Astrocyte (in vitro differentiated cells and primary cell): ENCODE results near the gene MAP1LC3C. TPM values are rescaled to one million over a fixed set of nuclear protein-coding genes. Genes with fewer than 3 reads are reported as not detected.
A peak's percentile ranks its signal among the peaks of the same experiment; 100 is the strongest.

Experiments
- DNase-seq: peaks from one replicate; pipeline ENCODE4 v3.0.0-alpha.2; 2010; ENCODE audit warnings: low read depth
- FAIRE-seq: peaks from 2 replicates; lab custom pipeline; 2011; peaks lifted over from hg19 to GRCh38; lab: Jason Lieb, UNC
- H2AFZ ChIP-seq: 2 replicates; pipeline ENCODE4 v1.6.0; 2012; ENCODE audit warnings: low read depth, low read length, inconsistent platforms
- H3K27ac ChIP-seq: 2 replicates; pipeline ENCODE4 v1.5.1; 2011; ENCODE audit warnings: low read depth, low read length, inconsistent platforms
- H3K27me3 ChIP-seq: 2 replicates; pipeline ENCODE4 v1.6.0; 2011; ENCODE audit warnings: low read length, inconsistent platforms; ENCODE audit not compliant: insufficient read depth
- H3K36me3 ChIP-seq: 2 replicates; pipeline ENCODE4 v1.5.1; 2011; ENCODE audit warnings: low read length, inconsistent platforms; ENCODE audit not compliant: insufficient read depth
- H3K4me1 ChIP-seq: 2 replicates; pipeline ENCODE4 v1.5.1; 2011; ENCODE audit warnings: low read length, inconsistent platforms; ENCODE audit not compliant: insufficient read depth
- H3K4me2 ChIP-seq: 2 replicates; pipeline ENCODE4 v1.6.0; 2012; ENCODE audit warnings: low read length, inconsistent platforms
- H3K4me3 ChIP-seq: 2 replicates; pipeline ENCODE4 v1.5.1; 2011; ENCODE audit warnings: low read depth, mild to moderate bottlenecking, low read length, inconsistent platforms; ENCODE audit not compliant: insufficient read depth
- H3K79me2 ChIP-seq: 2 replicates; pipeline ENCODE4 v1.6.0; 2012; ENCODE audit warnings: mild to moderate bottlenecking, low read length, inconsistent platforms; ENCODE audit not compliant: insufficient read depth
- H3K9ac ChIP-seq: 2 replicates; pipeline ENCODE4 v1.6.0; 2012; ENCODE audit warnings: mild to moderate bottlenecking, low read length, inconsistent platforms
- H3K9me3 ChIP-seq: 2 replicates; pipeline ENCODE4 v1.5.1; 2012; ENCODE audit warnings: low read depth, mild to moderate bottlenecking, low read length, inconsistent platforms; ENCODE audit not compliant: insufficient read depth
- H4K20me1 ChIP-seq: 2 replicates; pipeline ENCODE4 v1.6.0; 2012; ENCODE audit warnings: low read length, inconsistent platforms; ENCODE audit not compliant: insufficient read depth
- H3K27ac Mint-ChIP-seq: one replicate; pipeline ENCODE4 v1.8.0; 2021; ENCODE audit warnings: mild to moderate bottlenecking, mixed read lengths; ENCODE audit not compliant: unreplicated experiment
- H3K27me3 Mint-ChIP-seq: one replicate; pipeline ENCODE4 v1.8.0; 2021; ENCODE audit warnings: low read depth, mixed read lengths; ENCODE audit not compliant: unreplicated experiment
- H3K36me3 Mint-ChIP-seq: one replicate; pipeline ENCODE4 v1.8.0; 2021; ENCODE audit warnings: low read depth, mixed read lengths; ENCODE audit not compliant: unreplicated experiment
- H3K4me1 Mint-ChIP-seq: one replicate; pipeline ENCODE4 v1.8.0; 2021; ENCODE audit warnings: low read depth, mixed read lengths; ENCODE audit not compliant: unreplicated experiment
- H3K4me3 Mint-ChIP-seq: one replicate; pipeline ENCODE4 v1.8.0; 2021; ENCODE audit warnings: mild to moderate bottlenecking, moderate library complexity, mixed read lengths; ENCODE audit not compliant: unreplicated experiment
- H3K9me3 Mint-ChIP-seq: one replicate; pipeline ENCODE4 v1.8.0; 2021; ENCODE audit warnings: mild to moderate bottlenecking, mixed read lengths; ENCODE audit not compliant: unreplicated experiment
- CTCF ChIP-seq: IDR thresholded peaks from 2 replicates; pipeline ENCODE4 v1.5.1; 2011; ENCODE audit warnings: low read depth, mild to moderate bottlenecking, inconsistent platforms, low read length, moderate library complexity; ENCODE audit not compliant: insufficient read depth
- EZH2 ChIP-seq: IDR thresholded peaks from 2 replicates; pipeline ENCODE4 v1.6.1; 2012; ENCODE audit warnings: mild to moderate bottlenecking, low read length, inconsistent platforms; ENCODE audit not compliant: insufficient read depth
- total RNA-seq: library from RNA; stranded (reverse); gene quantifications from 2 replicates; pipeline ENCODE4 v1.2.1, GENCODE V29; 2021

Gene MAP1LC3C
- total RNA-seq, 1 donor from 2014 or later, result 9.9 TPM

DNA sequence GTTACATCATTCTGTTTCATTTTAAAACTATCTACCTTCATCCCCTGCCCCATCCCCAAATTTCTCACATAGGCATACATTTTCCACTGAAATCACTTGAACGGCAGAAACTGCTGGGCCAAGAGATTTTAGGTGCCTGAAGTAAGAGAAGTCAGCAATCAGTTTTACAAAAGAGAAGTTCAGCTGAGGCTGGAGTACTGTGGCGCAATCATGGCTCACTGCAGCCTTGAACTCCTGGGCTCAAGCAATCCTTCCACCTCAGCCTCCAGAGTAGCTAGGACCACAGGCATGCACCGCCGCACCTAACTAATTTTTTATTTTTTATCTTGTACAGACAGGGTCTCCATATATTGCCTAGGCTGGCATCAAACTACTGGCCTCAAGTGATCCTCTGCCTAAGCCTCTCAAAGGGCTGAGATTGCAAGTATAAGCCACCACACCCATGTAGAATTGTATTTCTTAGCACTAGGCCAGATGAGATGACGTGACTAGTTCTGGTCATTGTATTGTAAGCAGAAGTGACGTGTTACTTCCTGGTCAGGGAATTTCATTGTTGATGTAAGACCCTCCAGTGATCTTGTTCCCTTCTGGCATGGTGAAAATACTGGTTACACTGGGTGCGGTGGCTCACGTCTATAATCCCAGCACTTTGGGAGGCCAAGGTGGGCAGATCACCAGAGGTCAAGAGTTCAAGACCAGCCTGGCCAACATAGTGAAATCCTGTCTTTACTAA, 34.2 kb downstream of the MAP1LC3C start:
- Histone ChIP-seq H3K4me2 (no peak overlapping the region), H4K20me1 (no peaks in the 10 kb centered on the region), H3K9me3 (no peaks in the 10 kb centered on the region), H3K4me3 (no peak overlapping the region), H3K4me1 (no peaks in the 10 kb centered on the region), H3K79me2 (no peaks in the 10 kb centered on the region), H3K27me3 (no peaks in the 10 kb centered on the region), H3K36me3 (no peaks in the 10 kb centered on the region), H3K9ac (no peak overlapping the region), H3K27ac (no peak overlapping the region), H2AFZ (no peak overlapping the region)
- Mint-ChIP-seq H3K36me3 (no peaks in the 10 kb centered on the region), H3K9me3 (no peaks in the 10 kb centered on the region), H3K27ac (no peak overlapping the region), H3K4me1 (no peaks in the 10 kb centered on the region), H3K27me3 (no peaks in the 10 kb centered on the region), H3K4me3 (no peak overlapping the region)
- FAIRE-seq (no peak), DNase-seq (peak; percentile 18)
- TF ChIP-seq CTCF, result no peak
- TF ChIP-seq EZH2, result no peak

DNA sequence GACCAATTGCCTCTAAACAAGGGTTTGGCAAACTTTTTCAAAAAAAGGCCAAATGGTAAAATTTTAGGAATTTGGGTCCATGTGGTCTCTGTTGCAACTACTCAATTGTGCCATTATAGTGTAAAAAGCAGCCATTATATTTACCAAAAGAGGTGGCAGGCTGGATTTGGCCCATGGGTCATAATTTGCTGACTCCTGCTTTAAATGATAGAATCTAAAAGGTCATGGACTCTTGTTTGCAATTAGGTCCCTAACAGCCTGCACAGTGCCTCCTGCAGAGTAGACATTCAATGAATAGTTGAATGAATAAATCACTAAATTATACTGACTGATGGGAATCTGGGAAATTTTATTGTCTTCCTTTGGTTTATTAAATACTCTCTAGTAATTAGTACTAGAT, 35.2 kb downstream of the MAP1LC3C start:
- Mint-ChIP-seq H3K9me3 (no peaks in the 10 kb centered on the region), H3K27me3 (no peaks in the 10 kb centered on the region), H3K4me1 (no peaks in the 10 kb centered on the region), H3K36me3 (no peaks in the 10 kb centered on the region), H3K4me3 (no peak overlapping the region), H3K27ac (no peak overlapping the region)
- TF ChIP-seq CTCF (no peak), EZH2 (no peak)
- H3K79me2 ChIP-seq, result no peaks in the 10 kb centered on the region
- H4K20me1 ChIP-seq, result no peaks in the 10 kb centered on the region
- H3K9me3 ChIP-seq, result no peaks in the 10 kb centered on the region
- no peak for FAIRE-seq
- no peak overlapping the region for H3K4me3 ChIP-seq
- no peak overlapping the region for H3K27ac ChIP-seq
- no peaks in the 10 kb centered on the region for H3K36me3 ChIP-seq
- no peak for DNase-seq
- no peaks in the 10 kb centered on the region for H3K27me3 ChIP-seq
- no peak overlapping the region for H3K4me2 ChIP-seq
- H2AFZ ChIP-seq, result no peak overlapping the region
- no peak overlapping the region for H3K9ac ChIP-seq
- H3K4me1 ChIP-seq, result no peaks in the 10 kb centered on the region

DNA sequence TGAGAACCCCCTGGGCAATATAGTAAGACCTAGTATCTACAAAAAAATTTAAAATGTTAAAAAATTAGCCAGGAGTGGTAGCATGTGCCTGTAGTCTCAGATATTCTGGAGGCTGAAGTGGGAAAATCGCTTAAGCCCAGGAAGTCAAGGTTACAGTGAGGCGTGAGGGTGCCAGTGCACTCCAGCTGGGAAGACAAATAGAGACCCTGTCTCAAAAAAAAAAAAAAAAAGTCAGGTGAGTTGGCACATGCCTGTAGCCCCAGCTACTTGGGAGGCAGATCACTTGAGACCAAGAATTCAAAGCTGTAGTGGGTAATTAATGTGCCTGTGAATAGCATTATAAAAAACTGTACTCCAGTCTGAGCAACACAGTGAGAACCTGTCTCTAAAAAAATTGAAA, 36.7 kb downstream of the MAP1LC3C start:
- TF ChIP-seq CTCF, result no peak
- no peak for TF ChIP-seq EZH2
- no peak overlapping the region for H3K9ac ChIP-seq
- H3K4me3 ChIP-seq, result no peak overlapping the region
- no peak overlapping the region for H3K4me2 ChIP-seq
- H2AFZ ChIP-seq, result no peak overlapping the region
- Mint-ChIP-seq H3K4me1 (no peaks in the 10 kb centered on the region), H3K27ac (no peak overlapping the region), H3K9me3 (no peaks in the 10 kb centered on the region), H3K4me3 (no peak overlapping the region), H3K27me3 (no peaks in the 10 kb centered on the region), H3K36me3 (no peaks in the 10 kb centered on the region)
- H3K9me3 ChIP-seq, result no peaks in the 10 kb centered on the region
- H3K79me2 ChIP-seq, result no peaks in the 10 kb centered on the region
- H4K20me1 ChIP-seq, result no peaks in the 10 kb centered on the region
- H3K4me1 ChIP-seq, result no peaks in the 10 kb centered on the region
- H3K36me3 ChIP-seq, result no peaks in the 10 kb centered on the region
- FAIRE-seq, result no peak
- no peak for DNase-seq
- no peaks in the 10 kb centered on the region for H3K27me3 ChIP-seq
- no peak overlapping the region for H3K27ac ChIP-seq
